Ascending aorta (tissue), 2 donors: ENCODE data around the gene MINDY4. TPM values are rescaled to one million over a fixed set of nuclear protein-coding genes. Genes with fewer than 3 reads are reported as not detected.

Experiments used
- DNase-seq, 2 donors: peaks; one replicate each; pipeline ENCODE4 v3.0.0-alpha.2; 2019; ENCODE audit warnings: low spot score in 2 of 2
- H3K27ac ChIP-seq, 2 donors: fragments of 200-600 bp; sonication (generic); one replicate each; pipeline ENCODE4 v1.5.1; 2016 to 2017; ENCODE audit warnings: mild to moderate bottlenecking in 1 of 2
- H3K27me3 ChIP-seq: fragments of 200-600 bp; sonication (generic); one replicate; pipeline ENCODE4 v1.5.1; 2017
- H3K36me3 ChIP-seq, 2 donors: fragments of 200-600 bp; sonication (generic); one replicate each; pipeline ENCODE4 v1.5.1; 2016
- H3K4me1 ChIP-seq, 2 donors: fragments of 200-600 bp; sonication (generic); one replicate each; pipeline ENCODE4 v1.5.1; 2016 to 2017; ENCODE audit warnings: mild to moderate bottlenecking in 1 of 2
- H3K4me3 ChIP-seq, 2 donors: fragments of 200-600 bp; sonication (generic); one replicate each; pipeline ENCODE4 v1.5.1; 2016 to 2017; ENCODE audit warnings: mild to moderate bottlenecking in 1 of 2
- H3K9me3 ChIP-seq, 2 donors: fragments of 200-600 bp; sonication (generic); one replicate each; pipeline ENCODE4 v1.5.1; 2016
- intact Hi-C: fragments of 100-400 bp; cut with DNase I; formaldehyde crosslinking; loops from one replicate; pipeline ENCODE4 v1.15.1; 2023
- total RNA-seq: library from RNA; depleted of rRNA; stranded (reverse); fragments of >200 nt; gene quantifications from one replicate; pipeline ENCODE4 v1.1.0, GENCODE V29; 2016
- TF ChIP-seq, protein P1 (sequence below), 3 experiments: fragments of 200-600 bp in 2 of 3; fragments of 450-650 bp in 1 of 3; sonication (generic) in 2 of 3; IDR thresholded peaks; one replicate each; pipeline ENCODE4 v1.5.1; 2016 to 2019; ENCODE audit warnings: antibody characterized with exemption in 3 of 3, mild to moderate bottlenecking in 1 of 3, moderate library complexity in 1 of 3

Gene MINDY4
- total RNA-seq, 1 donor from 2014 or later, result 6.0 TPM

DNA sequence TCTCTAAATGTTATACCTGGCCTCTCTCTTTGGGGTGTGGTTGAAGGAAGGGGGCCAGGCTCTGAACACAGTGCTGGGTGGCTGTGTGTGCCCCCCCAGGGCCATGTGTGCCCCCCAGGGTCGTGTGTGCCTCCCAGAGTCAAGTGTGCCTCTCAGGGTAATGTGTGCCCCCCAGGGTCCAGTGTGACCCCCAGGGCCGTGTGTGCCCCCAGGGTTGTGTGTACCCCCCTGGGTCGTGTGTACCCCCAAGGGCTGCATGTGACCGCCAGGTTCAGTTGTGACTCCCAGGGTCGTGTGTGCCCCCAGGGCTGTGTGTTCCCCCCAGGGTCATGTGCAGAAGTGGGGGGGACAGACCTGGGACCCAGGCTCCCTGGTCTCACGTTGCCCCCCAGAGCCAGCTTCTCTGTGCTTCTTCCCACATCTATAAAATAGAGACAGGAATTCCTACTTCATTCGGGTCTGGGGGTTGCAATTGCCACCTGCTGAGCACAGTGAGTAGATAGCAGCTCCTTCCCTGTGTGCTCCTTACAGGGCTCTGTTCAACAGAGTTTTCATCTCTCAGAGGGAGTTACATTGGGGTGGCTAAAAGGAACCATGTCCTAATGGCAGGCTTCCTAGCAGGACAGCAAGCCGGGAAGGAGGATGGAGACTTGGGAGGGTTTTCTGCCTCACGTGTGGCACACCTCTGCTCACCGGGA, 99.8 kb downstream of the MINDY4 start:
- peaks cover 3 to 6% of the 10 kb centered on the region in 2 donors for H3K4me1 ChIP-seq

DNA sequence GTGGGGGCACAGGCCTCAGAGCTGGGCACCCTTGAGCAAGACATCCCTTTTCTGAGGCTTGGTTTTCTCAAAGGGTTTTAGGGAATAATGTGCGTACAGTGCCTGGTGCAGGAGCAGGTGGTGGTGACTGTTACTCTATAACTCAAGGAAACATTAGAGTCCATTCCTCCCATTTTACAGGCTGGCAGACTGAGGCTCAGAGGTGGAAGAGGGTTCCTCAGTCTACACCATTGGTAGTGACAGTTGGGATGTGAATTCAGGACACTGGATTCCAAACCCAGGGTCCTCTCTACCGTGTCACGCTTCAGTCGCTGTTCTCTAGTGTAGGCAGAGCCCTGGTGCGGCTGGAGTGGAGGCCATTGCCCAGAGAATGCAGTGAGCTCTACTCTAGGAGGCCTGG, 100.4 kb downstream of the MINDY4 start:
- TF ChIP-seq, protein P1, sequence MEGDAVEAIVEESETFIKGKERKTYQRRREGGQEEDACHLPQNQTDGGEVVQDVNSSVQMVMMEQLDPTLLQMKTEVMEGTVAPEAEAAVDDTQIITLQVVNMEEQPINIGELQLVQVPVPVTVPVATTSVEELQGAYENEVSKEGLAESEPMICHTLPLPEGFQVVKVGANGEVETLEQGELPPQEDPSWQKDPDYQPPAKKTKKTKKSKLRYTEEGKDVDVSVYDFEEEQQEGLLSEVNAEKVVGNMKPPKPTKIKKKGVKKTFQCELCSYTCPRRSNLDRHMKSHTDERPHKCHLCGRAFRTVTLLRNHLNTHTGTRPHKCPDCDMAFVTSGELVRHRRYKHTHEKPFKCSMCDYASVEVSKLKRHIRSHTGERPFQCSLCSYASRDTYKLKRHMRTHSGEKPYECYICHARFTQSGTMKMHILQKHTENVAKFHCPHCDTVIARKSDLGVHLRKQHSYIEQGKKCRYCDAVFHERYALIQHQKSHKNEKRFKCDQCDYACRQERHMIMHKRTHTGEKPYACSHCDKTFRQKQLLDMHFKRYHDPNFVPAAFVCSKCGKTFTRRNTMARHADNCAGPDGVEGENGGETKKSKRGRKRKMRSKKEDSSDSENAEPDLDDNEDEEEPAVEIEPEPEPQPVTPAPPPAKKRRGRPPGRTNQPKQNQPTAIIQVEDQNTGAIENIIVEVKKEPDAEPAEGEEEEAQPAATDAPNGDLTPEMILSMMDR (IDR thresholded peaks at IDR 0.05), result no peak
- no peaks in the 10 kb centered on the region for H3K9me3 ChIP-seq
- peaks cover 42 to 51% of the 10 kb centered on the region in 2 donors for H3K36me3 ChIP-seq
- intact Hi-C loops, result no loop called here
- H3K4me3 ChIP-seq, result no peak overlapping the region
- H3K4me1 ChIP-seq, result peaks cover 3 to 6% of the 10 kb centered on the region in 2 donors
- no peak for DNase-seq
- no peak overlapping the region for H3K27ac ChIP-seq
- H3K27me3 ChIP-seq, result no peaks in the 10 kb centered on the region

More for the DNA sequence above, 99.8 kb downstream of the MINDY4 start:
- Histone ChIP-seq H3K4me3 (no peak overlapping the region), H3K36me3 (peaks cover 36 to 44% of the 10 kb centered on the region in 2 donors), H3K9me3 (no peaks in the 10 kb centered on the region), H3K27ac (no peak overlapping the region), H3K27me3 (no peaks in the 10 kb centered on the region)
- intact Hi-C loops, result no loop called here
- TF ChIP-seq, protein P1 (IDR thresholded peaks at IDR 0.05), result no peak
- DNase-seq, result no peak

DNA sequence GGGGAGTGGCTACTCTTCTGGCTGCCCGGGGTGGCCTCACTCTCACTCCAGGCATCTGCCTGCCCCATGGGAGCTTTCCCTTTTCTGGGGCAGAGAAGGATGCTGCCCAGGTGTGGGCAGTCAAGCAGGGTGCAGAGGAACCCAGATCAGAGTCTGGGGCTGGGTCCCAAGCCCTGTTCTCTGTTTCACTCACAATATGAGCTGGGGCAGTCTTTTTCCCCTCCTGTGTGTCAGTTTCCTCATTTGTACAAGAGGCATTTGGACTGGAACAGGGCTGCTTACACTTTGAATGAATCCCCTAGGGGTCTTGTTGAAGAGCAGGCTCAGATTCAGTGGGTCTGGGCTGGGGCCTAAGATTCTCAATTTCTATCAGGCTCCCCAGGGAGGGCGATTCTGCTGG, 102.0 kb downstream of the MINDY4 start:
- intact Hi-C loops, result no loop called here
- no peak for DNase-seq
- Histone ChIP-seq H3K27me3 (no peaks in the 10 kb centered on the region), H3K36me3 (peaks cover 42 to 51% of the 10 kb centered on the region in 2 donors), H3K4me1 (peaks cover 3 to 6% of the 10 kb centered on the region in 2 donors), H3K9me3 (no peaks in the 10 kb centered on the region), H3K4me3 (no peak overlapping the region), H3K27ac (no peak overlapping the region)
- TF ChIP-seq, protein P1 (IDR thresholded peaks at IDR 0.05), result no peak

GRCh38 chr7:30873656-30874055, 102.4 kb downstream of the MINDY4 start:
- Histone ChIP-seq H3K9me3 (no peaks in the 10 kb centered on the region), H3K27ac (no peak overlapping the region), H3K27me3 (no peaks in the 10 kb centered on the region), H3K4me1 (peaks cover 3 to 6% of the 10 kb centered on the region in 2 donors), H3K36me3 (peaks cover 43 to 51% of the 10 kb centered on the region in 2 donors), H3K4me3 (no peak overlapping the region)
- TF ChIP-seq, protein P1 (IDR thresholded peaks at IDR 0.05), result no peak
- no peak for DNase-seq
- intact Hi-C loops, result no loop called here

- Histone ChIP-seq H3K36me3 (peaks cover 44 to 51% of the 10 kb centered on the region in 2 donors), H3K4me1 (peaks cover 3 to 4% of the 10 kb centered on the region in 2 donors), H3K27ac (no peak overlapping the region), H3K9me3 (no peaks in the 10 kb centered on the region), H3K27me3 (no peaks in the 10 kb centered on the region), H3K4me3 (no peak overlapping the region)
- TF ChIP-seq, protein P1 (IDR thresholded peaks at IDR 0.05), result no peak
- intact Hi-C loops, result no loop called here
- no peak for DNase-seq
Observed at GRCh38 chr7:30874656-30875302, 103.6 kb downstream of the MINDY4 start.
